GM12873 (cell line): Measurements from ENCODE around the gene ACSL3.

Experiments used
- TF ChIP-seq, protein P1 (sequence below): IDR thresholded peaks from 2 replicates; pipeline ENCODE4 v1.5.1; 2012; ENCODE audit warnings: low read depth, mild to moderate bottlenecking, moderate library complexity, low read length, control low read depth; ENCODE audit not compliant: insufficient read depth; ENCODE audit errors: missing control alignments

Gene ACSL3

DNA sequence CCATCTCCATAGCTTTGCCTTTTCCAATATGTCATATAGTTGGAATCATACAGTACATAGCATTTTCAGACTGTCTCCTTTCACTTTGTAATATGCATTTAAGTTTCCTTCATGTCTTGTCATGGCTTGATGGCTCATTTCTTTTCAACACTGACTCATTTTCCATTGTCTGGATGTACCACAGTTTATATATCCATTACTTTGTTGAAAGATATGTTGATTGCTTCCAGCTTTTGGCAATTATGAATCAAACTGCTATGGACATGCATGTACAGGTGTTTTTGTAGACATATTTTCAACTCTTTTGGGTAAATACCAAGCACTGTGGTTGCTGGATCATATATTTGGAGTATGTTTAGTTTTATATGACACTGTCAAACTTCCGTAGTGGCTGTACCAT lies 26.3 kb downstream of the ACSL3 start:
- TF ChIP-seq, protein P1, sequence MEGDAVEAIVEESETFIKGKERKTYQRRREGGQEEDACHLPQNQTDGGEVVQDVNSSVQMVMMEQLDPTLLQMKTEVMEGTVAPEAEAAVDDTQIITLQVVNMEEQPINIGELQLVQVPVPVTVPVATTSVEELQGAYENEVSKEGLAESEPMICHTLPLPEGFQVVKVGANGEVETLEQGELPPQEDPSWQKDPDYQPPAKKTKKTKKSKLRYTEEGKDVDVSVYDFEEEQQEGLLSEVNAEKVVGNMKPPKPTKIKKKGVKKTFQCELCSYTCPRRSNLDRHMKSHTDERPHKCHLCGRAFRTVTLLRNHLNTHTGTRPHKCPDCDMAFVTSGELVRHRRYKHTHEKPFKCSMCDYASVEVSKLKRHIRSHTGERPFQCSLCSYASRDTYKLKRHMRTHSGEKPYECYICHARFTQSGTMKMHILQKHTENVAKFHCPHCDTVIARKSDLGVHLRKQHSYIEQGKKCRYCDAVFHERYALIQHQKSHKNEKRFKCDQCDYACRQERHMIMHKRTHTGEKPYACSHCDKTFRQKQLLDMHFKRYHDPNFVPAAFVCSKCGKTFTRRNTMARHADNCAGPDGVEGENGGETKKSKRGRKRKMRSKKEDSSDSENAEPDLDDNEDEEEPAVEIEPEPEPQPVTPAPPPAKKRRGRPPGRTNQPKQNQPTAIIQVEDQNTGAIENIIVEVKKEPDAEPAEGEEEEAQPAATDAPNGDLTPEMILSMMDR = no peak

- TF ChIP-seq, protein P1 = no peak
Observed at GRCh38 chr2:222888716-222889115, 27.9 kb downstream of the ACSL3 start.

GRCh38 chr2:222891890-222892289 lies 31.1 kb downstream of the ACSL3 start:
- TF ChIP-seq, protein P1 = no peak

DNA sequence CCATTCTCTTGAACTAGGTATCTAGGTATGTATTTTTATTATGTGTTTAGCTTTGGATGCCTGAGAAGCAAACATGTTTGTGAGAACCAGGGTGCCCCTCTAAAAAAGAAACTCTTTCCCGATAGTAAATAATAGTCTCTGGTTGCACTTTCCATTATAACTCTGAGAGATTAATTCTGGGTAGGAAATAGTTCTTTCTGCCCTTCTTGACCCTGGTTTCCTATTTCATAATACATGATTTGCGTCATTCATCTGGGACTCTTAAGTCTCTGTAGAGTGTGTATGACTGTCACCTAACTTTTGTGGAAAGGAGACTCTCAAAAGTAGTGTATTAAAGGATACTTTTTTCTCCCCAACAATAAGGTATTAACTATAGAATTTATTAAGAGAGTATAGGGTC lies 31.5 kb downstream of the ACSL3 start:
- TF ChIP-seq, protein P1 = no peak

DNA sequence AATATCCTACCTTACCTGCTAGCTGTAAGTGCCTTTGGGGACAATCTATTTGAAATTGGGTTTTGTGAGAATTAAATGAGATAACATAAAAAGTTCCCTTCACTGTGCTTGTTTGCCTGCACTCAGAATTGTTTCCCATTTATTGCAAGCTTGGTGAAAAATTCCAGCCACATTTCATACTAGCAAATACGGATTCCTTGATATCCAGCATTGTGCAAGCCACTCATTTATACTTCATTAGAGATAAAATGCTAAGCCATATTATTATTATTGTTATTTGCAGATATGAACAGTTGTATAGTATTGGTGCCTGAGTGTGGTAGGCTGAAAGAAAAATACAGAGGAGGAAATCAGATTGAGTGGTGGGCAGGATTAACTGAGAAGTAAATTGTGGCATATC lies 31.9 kb downstream of the ACSL3 start:
- TF ChIP-seq, protein P1 = no peak

DNA sequence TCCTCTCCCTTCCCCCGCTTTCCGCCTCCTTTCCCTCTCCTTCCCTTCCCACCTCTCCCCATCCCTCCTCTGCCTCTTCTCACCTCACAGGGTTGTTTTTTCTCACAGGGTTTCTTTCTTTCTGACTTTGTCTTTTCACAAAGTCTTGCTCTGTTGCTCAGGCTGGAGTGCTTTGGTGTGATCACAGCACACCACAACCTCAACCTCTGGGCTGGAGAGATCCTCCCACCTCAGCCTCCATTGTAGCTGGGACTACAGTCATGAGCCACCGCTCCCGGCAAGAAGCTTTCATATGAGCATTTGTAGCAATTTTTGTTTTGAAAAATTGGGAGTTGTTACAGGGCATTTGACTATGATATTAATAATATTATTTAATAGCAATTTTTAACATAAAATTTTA lies 32.9 kb downstream of the ACSL3 start:
- TF ChIP-seq, protein P1 = no peak

DNA sequence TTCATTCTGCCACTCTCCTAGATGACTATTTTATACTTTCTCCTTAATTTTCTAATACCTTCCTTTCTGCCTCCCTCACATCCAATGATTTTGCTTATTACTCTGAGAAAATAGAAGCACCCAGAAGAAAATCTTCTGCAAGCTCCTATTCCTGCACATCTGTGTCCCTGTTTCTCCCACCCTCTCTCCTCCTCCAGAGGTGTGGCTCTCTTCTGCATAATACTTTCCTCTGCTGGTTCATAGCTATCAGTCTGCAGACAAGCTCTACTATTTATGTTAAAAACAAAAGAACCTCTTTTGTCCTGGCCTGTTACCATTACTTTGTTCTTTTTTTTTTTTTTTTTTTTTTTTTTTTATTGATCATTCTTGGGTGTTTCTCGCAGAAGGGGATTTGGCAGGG lies 34.3 kb downstream of the ACSL3 start:
- TF ChIP-seq, protein P1 = no peak
